Effector memory CD4-positive, alpha-beta T cell (primary cell): ENCODE data around the gene KRTAP10-5.
"Not testable (repeated sequence)": the region's sequence is repeated elsewhere in the genome, so short reads cannot be mapped to it uniquely, and the experiment has no call there.

ENCODE experiments used
- DNase-seq, 3 donors: peaks; one replicate each; pipeline ENCODE4 v3.0.0-alpha.2; 2020
- H3K27ac ChIP-seq: 2 replicates; pipeline ENCODE4 v1.7.0; 2013; ENCODE audit warnings: mild to moderate bottlenecking, low read length, moderate library complexity; ENCODE audit not compliant: insufficient read depth, poor library complexity, severe bottlenecking
- H3K27me3 ChIP-seq: replicated peaks from 2 replicates; pipeline ENCODE4 v1.7.0; 2013; ENCODE audit warnings: mild to moderate bottlenecking, low read length; ENCODE audit not compliant: insufficient read depth, control insufficient read depth, poor library complexity, severe bottlenecking
- H3K36me3 ChIP-seq: 2 replicates; pipeline ENCODE4 v1.7.0; 2013; ENCODE audit warnings: mild to moderate bottlenecking, low read length, moderate library complexity; ENCODE audit not compliant: control insufficient read depth, insufficient read depth
- H3K4me1 ChIP-seq: 2 replicates; pipeline ENCODE4 v1.7.0; 2013; ENCODE audit warnings: low read length, mild to moderate bottlenecking; ENCODE audit not compliant: control insufficient read depth, insufficient read depth, poor library complexity, severe bottlenecking
- H3K4me3 ChIP-seq: 2 replicates; pipeline ENCODE4 v1.7.0; 2013; ENCODE audit warnings: low read length, low read depth, mild to moderate bottlenecking; ENCODE audit not compliant: insufficient read depth, poor library complexity, severe bottlenecking
- H3K9me3 ChIP-seq: 2 replicates; pipeline ENCODE4 v1.7.0; 2013; ENCODE audit warnings: mild to moderate bottlenecking, low read length, moderate library complexity; ENCODE audit not compliant: control insufficient read depth

Gene KRTAP10-5

GRCh38 chr21:44612029-44612486 lies 31.7 kb upstream of the KRTAP10-5 start, which contains the start of gene KRTAP10-8:
Gene KRTAP10-8, plus strand, starts transcription at chr21:44612079. Its CDS starts 22 bp downstream, at chr21:44612101.
- H3K27ac ChIP-seq: no peak within 1 kb of the TSS
- no peaks in the 10 kb centered on the region for H3K36me3 ChIP-seq
- H3K4me3 ChIP-seq: no peak within 1 kb of the TSS
- peaks cover 6% of the 10 kb centered on the region for H3K4me1 ChIP-seq
- H3K9me3 ChIP-seq: no peaks in the 10 kb centered on the region
- no peak for DNase-seq
- H3K27me3 ChIP-seq: no peaks in the 10 kb centered on the region

DNA sequence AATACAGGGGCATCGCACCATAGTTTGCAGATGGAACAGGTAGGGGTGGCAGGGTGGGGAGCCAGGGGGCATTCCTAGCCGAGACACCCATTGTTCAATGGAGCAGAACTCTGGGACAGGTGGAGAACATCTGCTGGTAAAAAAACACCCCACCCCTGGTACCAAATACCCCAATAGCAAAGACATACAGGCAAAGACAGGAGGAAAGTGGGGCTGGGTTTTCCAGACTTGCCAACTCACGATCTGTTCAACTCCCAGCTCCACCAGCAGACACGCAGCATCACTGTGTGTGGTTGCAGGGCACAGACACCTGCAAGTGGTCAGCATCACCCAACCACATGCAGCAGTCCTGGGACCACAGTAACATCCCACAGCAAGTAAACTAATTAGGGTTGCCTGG lies 31.1 kb upstream of the KRTAP10-5 start:
- Histone ChIP-seq H3K27ac (no peak overlapping the region), H3K4me3 (no peak overlapping the region), H3K4me1 (peaks cover 6% of the 10 kb centered on the region), H3K9me3 (no peaks in the 10 kb centered on the region), H3K36me3 (no peaks in the 10 kb centered on the region), H3K27me3 (no peaks in the 10 kb centered on the region)
- no peak for DNase-seq

DNA sequence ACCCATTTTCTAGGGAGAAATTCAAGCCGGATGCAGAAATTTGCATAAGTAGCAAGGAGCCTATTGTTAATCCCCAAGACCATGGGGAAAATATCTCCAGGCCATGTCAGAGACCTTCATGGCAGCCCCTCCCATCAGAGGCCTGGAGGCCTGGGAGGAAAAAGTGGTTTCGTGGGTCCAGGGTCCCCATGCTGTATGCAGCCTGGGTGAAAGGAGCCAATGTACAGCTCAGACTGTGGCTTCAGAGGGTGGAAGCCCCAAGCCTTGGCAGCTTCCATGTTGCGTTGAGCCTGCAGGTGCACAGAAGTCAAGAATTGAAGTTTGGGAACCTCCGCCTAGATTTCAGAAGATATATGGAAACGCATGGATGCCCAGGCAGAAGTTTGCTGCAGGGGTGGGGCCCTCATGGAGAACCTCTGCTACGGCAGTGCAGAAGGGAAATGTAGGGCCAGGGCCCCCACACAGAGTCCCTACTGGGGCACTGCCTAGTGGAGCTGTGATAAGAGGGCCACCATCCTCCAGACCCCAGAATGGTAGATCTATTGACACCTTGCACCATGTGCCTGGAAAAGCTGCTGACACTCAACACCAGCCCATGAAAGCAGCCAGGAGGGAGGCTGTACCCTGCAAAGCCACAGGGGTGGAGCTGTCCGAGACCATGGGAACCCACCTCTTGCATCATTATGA lies 29.9 kb upstream of the KRTAP10-5 start:
- H3K27ac ChIP-seq, DNase-seq, H3K9me3 ChIP-seq, H3K27me3 ChIP-seq, H3K4me1 ChIP-seq, H3K36me3 ChIP-seq, H3K4me3 ChIP-seq: not testable (repeated sequence)

GRCh38 chr21:44609193-44609592 lies 28.8 kb upstream of the KRTAP10-5 start:
- H3K27me3 ChIP-seq: no peaks in the 10 kb centered on the region
- H3K27ac ChIP-seq: no peak overlapping the region
- no peaks in the 10 kb centered on the region for H3K9me3 ChIP-seq
- H3K4me1 ChIP-seq: no peaks in the 10 kb centered on the region
- no peaks in the 10 kb centered on the region for H3K36me3 ChIP-seq
- DNase-seq: no peak
- H3K4me3 ChIP-seq: no peak overlapping the region

DNA sequence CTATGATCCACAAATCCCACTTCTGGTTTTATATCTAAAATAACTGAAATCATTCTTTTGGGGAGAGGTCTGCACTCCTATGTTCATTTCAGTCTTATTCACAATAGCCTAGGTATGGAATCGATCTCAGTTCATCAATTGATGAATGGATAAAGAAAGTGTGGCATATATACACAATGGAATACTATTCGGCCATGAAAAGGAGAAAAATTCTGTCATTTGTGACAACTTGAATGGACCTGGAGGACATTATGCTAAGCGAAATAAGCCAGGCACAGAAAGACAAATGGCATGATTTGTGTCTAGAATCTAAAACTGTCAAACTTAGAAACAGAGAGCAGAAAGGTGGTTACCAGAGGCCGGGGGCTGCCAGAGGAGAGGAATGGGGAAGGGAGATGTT lies 26.1 kb upstream of the KRTAP10-5 start:
- H3K27ac ChIP-seq: no peak overlapping the region
- no peak for DNase-seq
- no peaks in the 10 kb centered on the region for H3K4me1 ChIP-seq
- no peaks in the 10 kb centered on the region for H3K36me3 ChIP-seq
- no peaks in the 10 kb centered on the region for H3K9me3 ChIP-seq
- no peak overlapping the region for H3K4me3 ChIP-seq
- no peaks in the 10 kb centered on the region for H3K27me3 ChIP-seq

GRCh38 chr21:44603911-44604310 lies 23.5 kb upstream of the KRTAP10-5 start:
- Histone ChIP-seq H3K9me3 (no peaks in the 10 kb centered on the region), H3K27ac (no peak overlapping the region), H3K27me3 (no peaks in the 10 kb centered on the region), H3K4me1 (no peaks in the 10 kb centered on the region), H3K36me3 (no peaks in the 10 kb centered on the region), H3K4me3 (no peak overlapping the region)
- no peak for DNase-seq

GRCh38 chr21:44603109-44603875 lies 22.9 kb upstream of the KRTAP10-5 start:
- Histone ChIP-seq H3K27me3 (no peaks in the 10 kb centered on the region), H3K27ac (no peak overlapping the region), H3K4me3 (no peak overlapping the region), H3K4me1 (no peaks in the 10 kb centered on the region), H3K36me3 (no peaks in the 10 kb centered on the region), H3K9me3 (no peaks in the 10 kb centered on the region)
- no peak for DNase-seq

DNA sequence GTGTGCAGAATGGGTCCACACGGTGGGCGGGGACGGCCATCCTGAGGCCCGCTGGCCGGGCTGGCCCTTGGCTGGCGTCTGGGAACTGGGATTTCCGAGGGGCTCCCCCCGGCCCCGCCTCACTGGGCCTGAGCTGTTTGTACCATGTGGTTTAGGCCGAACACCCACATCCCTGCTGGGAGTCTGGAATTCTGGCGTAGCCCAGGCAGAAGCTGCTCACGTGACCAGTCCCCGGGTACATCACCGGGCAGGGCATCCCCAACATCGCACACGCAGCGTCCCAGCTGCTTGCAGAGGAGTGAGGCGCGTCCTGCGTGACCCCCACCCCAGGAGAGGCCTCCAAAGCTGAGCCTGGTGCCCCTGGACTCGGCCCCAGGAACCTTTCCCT lies 22.1 kb upstream of the KRTAP10-5 start:
- DNase-seq: no peak
- no peaks in the 10 kb centered on the region for H3K36me3 ChIP-seq
- H3K4me1 ChIP-seq: no peaks in the 10 kb centered on the region
- no peaks in the 10 kb centered on the region for H3K27me3 ChIP-seq
- no peaks in the 10 kb centered on the region for H3K9me3 ChIP-seq
- no peak overlapping the region for H3K27ac ChIP-seq
- no peak overlapping the region for H3K4me3 ChIP-seq

DNA sequence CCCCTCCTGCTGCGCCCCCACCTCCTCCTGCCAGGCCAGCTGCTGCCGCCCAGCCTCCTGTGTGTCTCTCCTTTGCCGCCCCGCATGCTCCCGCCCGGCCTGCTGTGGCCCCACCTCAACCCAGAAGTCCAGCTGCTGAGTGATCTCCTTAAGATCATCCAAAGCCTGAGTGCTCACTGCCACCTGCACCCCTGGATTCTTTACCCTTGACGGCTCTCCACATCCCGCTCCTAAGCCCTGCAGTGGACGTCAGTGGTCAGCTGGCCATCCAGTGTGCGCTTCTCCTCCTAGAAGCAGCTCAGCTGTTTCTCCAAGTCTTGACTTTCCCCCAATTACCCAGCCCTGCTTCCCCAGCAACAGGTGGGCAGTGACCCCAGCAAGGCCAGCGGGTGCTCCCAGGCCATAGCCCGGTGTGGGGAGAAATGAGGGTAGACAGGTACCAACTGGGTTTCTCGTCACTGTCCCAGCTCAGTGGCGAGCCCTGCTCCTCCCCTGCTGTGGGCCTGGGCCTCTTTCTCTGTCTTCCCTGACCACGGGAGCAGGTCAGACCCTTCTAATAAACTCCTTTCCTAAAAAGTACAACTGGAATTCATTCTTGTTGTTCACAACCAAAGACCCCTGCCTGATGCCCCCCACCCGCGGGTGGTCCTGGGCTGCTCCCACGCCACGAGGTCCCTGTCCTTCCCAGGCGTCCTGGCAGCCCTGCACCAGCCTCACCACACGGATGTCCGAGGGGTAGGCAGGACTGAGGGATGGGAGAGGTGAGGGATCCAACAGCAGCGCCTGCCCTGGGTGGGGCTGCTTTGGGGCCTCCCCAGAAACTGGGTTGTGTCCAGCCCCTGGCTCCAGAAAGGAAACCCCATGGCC lies 21.4 kb upstream of the KRTAP10-5 start:
- H3K9me3 ChIP-seq: no peaks in the 10 kb centered on the region
- no peaks in the 10 kb centered on the region for H3K27me3 ChIP-seq
- no peaks in the 10 kb centered on the region for H3K4me1 ChIP-seq
- H3K4me3 ChIP-seq: no peak overlapping the region
- no peaks in the 10 kb centered on the region for H3K36me3 ChIP-seq
- no peak for DNase-seq
- H3K27ac ChIP-seq: no peak overlapping the region
